ENCODE data around the gene HSPA8. TPM values are rescaled to one million over a fixed set of nuclear protein-coding genes. Genes with fewer than 3 reads are reported as not detected.

Gene HSPA8
- total RNA-seq, 1 experiment from 2014 or later = 1,755 TPM

- Histone ChIP-seq H3K4me1 (ENCODE audit: control insufficient read depth, insufficient read depth, low read length) (no peaks in the 10 kb centered on the region), H3K27ac (ENCODE audit: low read length) (no peak overlapping the region), H3K9me3 (ENCODE audit: control insufficient read depth, insufficient read depth, low read depth, low read length) (no peaks in the 10 kb centered on the region), H3K36me3 (ENCODE audit: control insufficient read depth, insufficient read depth, low read length) (no peaks in the 10 kb centered on the region), H3K4me3 (ENCODE audit: low read depth in 2 of 2, low read length in 2 of 2) (no peak overlapping the region), H3K27me3 (ENCODE audit: control insufficient read depth, insufficient read depth, low read length) (no peaks in the 10 kb centered on the region)
- CTCF ChIA-PET = no interaction called here
- in situ Hi-C loops (cut with HindIII; ENCODE audit: low pct_unique_long_range_greater_than_20kb, low sequenced_read_pairs) (no loop called here), intact Hi-C loops (cut with micrococcal nuclease; ENCODE audit: unreplicated experiment) (no loop called here)
- no TSS peak for BruUV-seq (replicated peaks)
- POLR2A ChIA-PET = interaction anchor here (0.5 to 0.6 kb wide), 2 partner anchors 9 to 161 kb away, joined by 3 to 4 read pairs; no protein-coding TSS in a partner anchor
- no peak for ATAC-seq
- DNase-seq (ENCODE audit: low read depth, low spot score) = no peak
- TF ChIP-seq POLR2AphosphoS5 (IDR thresholded peaks at IDR 0.05; ENCODE audit: low read depth, low read length) = no peak
- no peak for TF ChIP-seq TCF7L2 (IDR thresholded peaks at IDR 0.05; ENCODE audit: low read depth, low read length)
- no peak for TF ChIP-seq SIN3A (IDR thresholded peaks at IDR 0.05; ENCODE audit: borderline replicate concordance, insufficient read depth, low read depth, low read length)
- TF ChIP-seq REST (IDR thresholded peaks at IDR 0.05; ENCODE audit: insufficient read depth in 1 of 2, low read depth in 2 of 2, low read length in 1 of 2) = no peak
- TF ChIP-seq, protein P1, sequence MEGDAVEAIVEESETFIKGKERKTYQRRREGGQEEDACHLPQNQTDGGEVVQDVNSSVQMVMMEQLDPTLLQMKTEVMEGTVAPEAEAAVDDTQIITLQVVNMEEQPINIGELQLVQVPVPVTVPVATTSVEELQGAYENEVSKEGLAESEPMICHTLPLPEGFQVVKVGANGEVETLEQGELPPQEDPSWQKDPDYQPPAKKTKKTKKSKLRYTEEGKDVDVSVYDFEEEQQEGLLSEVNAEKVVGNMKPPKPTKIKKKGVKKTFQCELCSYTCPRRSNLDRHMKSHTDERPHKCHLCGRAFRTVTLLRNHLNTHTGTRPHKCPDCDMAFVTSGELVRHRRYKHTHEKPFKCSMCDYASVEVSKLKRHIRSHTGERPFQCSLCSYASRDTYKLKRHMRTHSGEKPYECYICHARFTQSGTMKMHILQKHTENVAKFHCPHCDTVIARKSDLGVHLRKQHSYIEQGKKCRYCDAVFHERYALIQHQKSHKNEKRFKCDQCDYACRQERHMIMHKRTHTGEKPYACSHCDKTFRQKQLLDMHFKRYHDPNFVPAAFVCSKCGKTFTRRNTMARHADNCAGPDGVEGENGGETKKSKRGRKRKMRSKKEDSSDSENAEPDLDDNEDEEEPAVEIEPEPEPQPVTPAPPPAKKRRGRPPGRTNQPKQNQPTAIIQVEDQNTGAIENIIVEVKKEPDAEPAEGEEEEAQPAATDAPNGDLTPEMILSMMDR (IDR thresholded peaks at IDR 0.05) = no peak
Measured at GRCh38 chr11:123045101-123045500, 16.8 kb downstream of the HSPA8 start.

- no peaks in the 10 kb centered on the region for H3K36me3 ChIP-seq (ENCODE audit: control insufficient read depth, insufficient read depth, low read length)
- BruUV-seq (replicated peaks) = no TSS peak
- no peak overlapping the region for H3K27ac ChIP-seq (ENCODE audit: low read length)
- intact Hi-C loops (cut with micrococcal nuclease; ENCODE audit: unreplicated experiment) (no loop called here), in situ Hi-C loops (cut with HindIII; ENCODE audit: low pct_unique_long_range_greater_than_20kb, low sequenced_read_pairs) (no loop called here)
- ChIA-PET CTCF (no interaction called here), POLR2A (no interaction called here)
- no peaks in the 10 kb centered on the region for H3K27me3 ChIP-seq (ENCODE audit: control insufficient read depth, insufficient read depth, low read length)
- H3K4me3 ChIP-seq (ENCODE audit: low read depth in 2 of 2, low read length in 2 of 2) = no peak overlapping the region
- DNase-seq (ENCODE audit: low read depth, low spot score) (no peak), ATAC-seq (no peak)
- no peaks in the 10 kb centered on the region for H3K9me3 ChIP-seq (ENCODE audit: control insufficient read depth, insufficient read depth, low read depth, low read length)
- TF ChIP-seq, protein P1 (IDR thresholded peaks at IDR 0.05) = no peak
- TF ChIP-seq REST (IDR thresholded peaks at IDR 0.05; ENCODE audit: insufficient read depth in 1 of 2, low read depth in 2 of 2, low read length in 1 of 2) (no peak), POLR2AphosphoS5 (IDR thresholded peaks at IDR 0.05; ENCODE audit: low read depth, low read length) (no peak), TCF7L2 (IDR thresholded peaks at IDR 0.05; ENCODE audit: low read depth, low read length) (no peak), SIN3A (IDR thresholded peaks at IDR 0.05; ENCODE audit: borderline replicate concordance, insufficient read depth, low read depth, low read length) (no peak)
- no peaks in the 10 kb centered on the region for H3K4me1 ChIP-seq (ENCODE audit: control insufficient read depth, insufficient read depth, low read length)
Measured at GRCh38 chr11:123041185-123041584, 20.8 kb downstream of the HSPA8 start.

All from Panc1 (cell line).